A673 (cell line): Measurements from ENCODE around the gene PGAP3.

Experiments used
- EZH2 ChIP-seq: fragments of 200-600 bp; sonication (generic); IDR thresholded peaks from 2 replicates; pipeline ENCODE4 v1.6.1; 2017; ENCODE audit warnings: borderline replicate concordance, low read depth, mild to moderate bottlenecking, mixed read lengths, antibody characterized with exemption, low read length; ENCODE audit not compliant: poor library complexity, severe bottlenecking
- TF ChIP-seq, protein P1 (sequence below): fragments of 300-800, 200-600 bp; sonication (generic); conservative IDR thresholded peaks from 2 replicates; pipeline ENCODE4 v1.5.1; 2017; ENCODE audit warnings: low read depth, mild to moderate bottlenecking, antibody characterized with exemption, low read length, moderate library complexity, mixed read lengths

DNA sequence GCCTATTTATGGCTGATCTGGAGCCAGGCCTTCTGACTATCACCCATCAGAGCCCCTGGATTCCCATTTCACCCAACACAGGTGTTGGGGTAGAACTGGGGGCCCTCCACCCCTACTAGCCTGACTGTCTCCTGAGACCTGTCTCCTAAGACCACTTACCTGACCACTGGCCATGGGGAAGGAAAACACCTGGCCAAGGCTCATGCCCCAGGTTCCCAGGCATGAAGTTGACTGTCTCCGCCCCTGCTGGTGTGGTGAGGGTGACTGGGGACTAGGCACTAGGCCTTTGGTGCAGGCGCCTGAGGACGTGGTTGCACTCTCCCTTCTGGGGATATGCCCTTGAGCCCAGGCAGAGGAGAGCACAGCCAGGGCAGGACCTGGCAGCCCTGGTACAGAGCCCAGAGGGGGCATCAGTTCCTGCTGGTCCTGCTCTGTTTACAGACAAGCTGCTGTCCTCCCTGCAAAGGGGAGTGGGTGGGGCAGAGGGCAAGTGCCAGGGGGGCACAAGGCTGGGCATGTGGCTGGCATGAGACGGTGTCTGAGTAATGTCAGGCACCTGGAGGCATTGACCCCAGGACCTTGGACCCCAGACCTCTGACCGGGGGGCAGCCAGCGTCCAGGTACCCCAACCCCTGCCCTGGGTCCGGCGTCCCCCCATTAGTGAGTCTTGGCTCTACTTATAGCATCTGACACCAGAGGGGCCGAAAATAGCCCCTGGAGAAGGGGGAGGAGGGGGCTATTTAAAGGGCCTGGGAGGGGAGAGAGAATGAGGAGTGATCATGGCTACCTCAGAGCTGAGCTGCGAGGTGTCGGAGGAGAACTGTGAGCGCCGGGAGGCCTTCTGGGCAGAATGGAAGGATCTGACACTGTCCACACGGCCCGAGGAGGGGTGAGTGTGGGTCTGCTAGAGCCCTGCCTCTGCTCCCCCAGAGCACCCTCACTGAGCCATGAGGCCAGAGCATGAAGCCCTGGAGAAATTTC lies 23.0 kb downstream of the PGAP3 start, which contains the start of gene TCAP:
- TF ChIP-seq, protein P1, sequence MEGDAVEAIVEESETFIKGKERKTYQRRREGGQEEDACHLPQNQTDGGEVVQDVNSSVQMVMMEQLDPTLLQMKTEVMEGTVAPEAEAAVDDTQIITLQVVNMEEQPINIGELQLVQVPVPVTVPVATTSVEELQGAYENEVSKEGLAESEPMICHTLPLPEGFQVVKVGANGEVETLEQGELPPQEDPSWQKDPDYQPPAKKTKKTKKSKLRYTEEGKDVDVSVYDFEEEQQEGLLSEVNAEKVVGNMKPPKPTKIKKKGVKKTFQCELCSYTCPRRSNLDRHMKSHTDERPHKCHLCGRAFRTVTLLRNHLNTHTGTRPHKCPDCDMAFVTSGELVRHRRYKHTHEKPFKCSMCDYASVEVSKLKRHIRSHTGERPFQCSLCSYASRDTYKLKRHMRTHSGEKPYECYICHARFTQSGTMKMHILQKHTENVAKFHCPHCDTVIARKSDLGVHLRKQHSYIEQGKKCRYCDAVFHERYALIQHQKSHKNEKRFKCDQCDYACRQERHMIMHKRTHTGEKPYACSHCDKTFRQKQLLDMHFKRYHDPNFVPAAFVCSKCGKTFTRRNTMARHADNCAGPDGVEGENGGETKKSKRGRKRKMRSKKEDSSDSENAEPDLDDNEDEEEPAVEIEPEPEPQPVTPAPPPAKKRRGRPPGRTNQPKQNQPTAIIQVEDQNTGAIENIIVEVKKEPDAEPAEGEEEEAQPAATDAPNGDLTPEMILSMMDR = no peak
- TF ChIP-seq EZH2 = no peak
